Measurements from ENCODE around the gene ITPR3.

GRCh38 chr6:33689148-33689494 lies 68.0 kb downstream of the ITPR3 start:
- no peak for TF ChIP-seq CTCF (IDR thresholded peaks at IDR 0.05)
- TF ChIP-seq POLR2A (IDR thresholded peaks at IDR 0.05): no peak
